HG03064 (cell line): Measurements from ENCODE around the gene BTBD6.

ENCODE experiments used
- ATAC-seq: cut with Tn5 transposase; IDR thresholded peaks from one replicate; pipeline ENCODE4 v1.9.1; 2021; ENCODE audit warnings: low read depth; ENCODE audit not compliant: unreplicated experiment

The BTBD6 gene

DNA sequence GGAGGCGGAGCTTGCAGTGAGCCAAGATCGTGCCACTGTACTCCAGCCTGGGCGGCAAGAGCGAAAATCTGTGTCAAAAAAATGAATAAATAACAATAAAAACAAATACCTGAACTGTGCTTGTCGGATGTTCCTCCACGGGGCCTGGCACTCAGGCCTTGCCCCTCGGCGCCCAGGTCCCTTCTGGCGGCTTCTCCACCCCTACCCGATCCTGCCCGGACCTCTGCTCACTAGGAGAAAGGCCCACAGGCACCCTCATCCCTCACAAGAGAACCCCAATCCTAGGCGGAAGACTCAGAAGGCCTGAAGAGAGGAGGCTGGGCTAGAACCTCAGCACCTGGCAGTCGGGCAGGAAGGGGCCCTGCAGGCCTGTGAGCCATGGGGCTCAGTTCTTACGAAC is 21.0 kb upstream of the BTBD6 start:
- ATAC-seq: no peak

DNA sequence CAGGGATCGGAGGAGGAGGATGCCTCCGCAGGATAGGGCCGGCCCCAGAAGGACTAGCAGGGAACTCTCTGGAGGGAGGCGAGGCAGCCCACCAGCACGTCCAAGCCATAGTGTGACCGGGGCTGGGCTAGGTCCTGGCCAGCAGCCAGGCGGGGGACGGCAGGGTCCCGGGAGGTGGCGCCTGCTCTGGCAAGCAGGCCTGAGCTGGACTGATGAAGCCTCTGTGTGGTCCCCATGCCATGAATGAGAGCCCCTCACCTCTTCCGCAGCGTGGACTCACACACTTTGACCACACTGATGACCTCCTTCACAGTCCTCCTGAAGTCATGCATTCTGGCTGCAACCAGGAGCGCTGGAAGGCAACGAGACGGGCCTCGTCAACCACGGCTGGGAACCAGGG is 19.8 kb upstream of the BTBD6 start:
- ATAC-seq: no peak

- no peak for ATAC-seq
Observed at GRCh38 chr14:105229099-105229655, 19.2 kb upstream of the BTBD6 start.

GRCh38 chr14:105240811-105241576 is 7.3 kb upstream of the BTBD6 start:
- ATAC-seq: no peak

DNA sequence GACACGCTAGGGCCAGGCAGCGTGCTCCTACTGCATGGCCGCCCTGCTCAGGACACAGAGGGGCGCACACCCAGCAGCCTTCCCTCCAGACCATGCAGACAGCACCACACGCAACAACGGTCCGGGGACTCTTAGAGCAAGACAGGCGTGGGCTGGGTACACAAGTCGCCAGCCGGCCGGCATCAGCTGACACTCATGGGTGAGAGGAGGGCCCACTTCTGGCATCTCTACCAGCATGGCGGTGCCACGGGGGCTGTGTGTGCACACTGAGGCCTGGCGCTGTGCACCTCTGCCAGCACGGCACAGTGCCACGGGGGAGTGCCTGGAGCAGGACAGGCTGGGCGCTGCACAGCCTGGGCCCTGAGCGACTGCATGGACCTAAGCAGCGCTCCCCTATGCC is 6.7 kb upstream of the BTBD6 start:
- no peak for ATAC-seq

DNA sequence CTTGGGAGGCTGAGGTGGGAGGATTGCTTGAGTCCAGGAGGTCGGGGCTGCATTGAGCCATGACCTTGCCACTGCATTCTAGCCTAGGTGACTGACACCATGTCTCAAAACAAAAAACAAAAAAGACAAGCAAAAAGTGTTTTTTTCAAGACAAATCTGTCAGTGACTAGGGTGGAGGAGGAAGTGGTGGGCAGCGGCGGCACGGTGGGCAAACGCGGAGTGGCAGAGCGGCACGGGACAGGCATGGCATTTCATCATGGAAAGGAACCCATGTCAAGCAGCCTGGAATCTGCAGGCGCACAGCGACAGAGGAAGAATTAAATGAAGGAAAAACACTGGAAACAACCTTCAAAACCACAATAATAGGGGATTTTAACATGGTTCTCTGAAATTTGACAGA is 4.0 kb upstream of the BTBD6 start:
- ATAC-seq: no peak

DNA sequence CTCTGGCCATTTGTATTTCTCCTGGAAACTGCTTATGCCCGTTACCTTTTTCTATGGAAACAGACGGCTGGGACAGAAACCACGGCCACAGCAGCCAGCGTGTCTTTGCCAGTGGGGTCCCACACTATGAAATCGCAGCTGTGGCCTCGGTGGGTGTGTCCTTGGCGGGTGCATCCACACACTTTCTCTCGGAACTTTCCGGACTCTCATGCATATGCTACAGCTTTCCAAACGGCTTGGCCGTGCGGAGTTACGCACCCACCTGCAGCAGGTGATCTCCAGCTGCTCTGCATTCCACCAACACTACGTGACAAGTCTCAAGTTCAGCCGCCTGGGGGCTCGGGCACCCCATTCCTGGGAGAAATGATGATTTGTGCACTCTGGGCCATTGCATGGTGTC is 1.3 kb upstream of the BTBD6 start:
- no peak for ATAC-seq

- no peak for ATAC-seq
Observed at GRCh38 chr14:105247715-105248367, 492 bp upstream of the BTBD6 start.

DNA sequence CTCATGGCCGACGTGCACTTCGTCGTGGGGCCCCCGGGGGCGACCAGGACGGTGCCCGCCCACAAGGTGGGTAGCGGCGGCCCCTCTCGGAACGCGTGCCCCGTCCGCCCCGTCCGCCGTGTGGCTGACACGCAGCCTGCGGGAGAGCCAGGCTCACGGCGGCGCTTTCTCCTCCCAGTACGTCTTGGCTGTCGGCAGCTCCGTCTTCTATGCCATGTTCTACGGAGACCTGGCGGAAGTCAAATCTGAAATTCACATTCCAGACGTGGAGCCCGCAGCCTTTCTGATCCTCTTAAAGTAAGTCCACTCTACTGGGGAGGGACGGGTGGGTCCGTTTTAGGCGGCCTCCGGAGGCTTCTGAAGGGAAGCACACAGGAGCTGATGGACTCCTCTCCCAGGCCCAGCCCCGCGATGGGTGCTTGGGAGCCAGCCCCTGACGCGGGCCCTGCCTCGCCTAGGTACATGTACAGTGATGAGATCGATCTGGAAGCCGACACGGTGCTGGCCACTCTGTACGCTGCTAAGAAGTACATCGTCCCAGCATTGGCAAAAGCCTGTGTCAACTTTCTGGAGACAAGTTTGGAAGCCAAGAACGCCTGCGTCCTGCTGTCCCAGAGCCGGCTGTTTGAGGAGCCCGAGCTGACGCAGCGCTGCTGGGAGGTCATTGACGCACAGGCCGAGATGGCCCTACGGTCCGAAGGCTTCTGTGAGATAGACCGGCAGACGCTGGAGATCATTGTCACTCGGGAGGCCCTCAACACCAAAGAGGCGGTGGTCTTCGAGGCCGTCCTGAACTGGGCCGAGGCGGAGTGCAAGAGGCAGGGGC is 1.1 kb downstream of the BTBD6 start:
- no peak for ATAC-seq

- ATAC-seq: no peak
Observed at GRCh38 chr14:105250008-105250366, 1.7 kb downstream of the BTBD6 start.

DNA sequence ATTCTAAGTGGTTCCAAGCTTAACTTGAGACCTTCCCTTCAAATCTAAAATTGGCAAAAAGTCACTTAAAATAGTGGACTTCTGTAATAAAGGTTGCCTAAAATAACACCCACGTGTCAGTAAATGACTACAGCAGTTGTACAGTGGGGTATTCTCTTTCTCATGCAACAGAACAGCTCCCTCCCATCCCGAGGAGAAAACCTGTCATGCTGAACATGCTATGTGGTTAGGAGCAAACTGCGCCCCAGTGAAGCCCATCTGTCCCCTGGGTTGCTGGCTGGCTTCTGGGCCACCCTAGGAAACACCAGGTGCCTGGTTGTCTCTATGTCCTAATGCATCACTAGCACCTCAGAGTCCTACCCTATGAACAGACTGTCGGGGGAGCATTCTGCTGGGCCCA is 2.7 kb downstream of the BTBD6 start:
- no peak for ATAC-seq

GRCh38 chr14:105251920-105252319 is 3.6 kb downstream of the BTBD6 start:
- ATAC-seq: no peak

- ATAC-seq: no peak
Observed at GRCh38 chr14:105252552-105253328, 4.4 kb downstream of the BTBD6 start.

DNA sequence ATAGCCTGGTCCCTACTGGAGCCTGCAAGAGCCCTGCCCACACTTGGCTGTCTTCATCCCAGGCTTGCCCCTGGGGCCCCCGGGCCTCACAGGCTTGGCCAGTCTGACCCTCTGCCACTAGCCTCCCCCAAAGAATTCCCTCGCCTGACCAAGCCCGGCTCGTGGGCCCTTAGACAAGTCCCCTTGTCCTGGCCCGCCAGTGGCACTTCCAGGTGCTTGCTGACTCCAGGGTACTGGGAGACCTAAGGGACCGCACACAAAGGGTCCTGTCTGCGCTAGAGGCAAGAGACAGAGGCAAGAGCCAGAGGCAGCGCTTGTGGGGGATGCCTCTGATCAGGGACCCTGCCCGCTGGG is 5.0 kb downstream of the BTBD6 start:
- no peak for ATAC-seq

GRCh38 chr14:105255021-105255507 is 6.7 kb downstream of the BTBD6 start:
- ATAC-seq: no peak

DNA sequence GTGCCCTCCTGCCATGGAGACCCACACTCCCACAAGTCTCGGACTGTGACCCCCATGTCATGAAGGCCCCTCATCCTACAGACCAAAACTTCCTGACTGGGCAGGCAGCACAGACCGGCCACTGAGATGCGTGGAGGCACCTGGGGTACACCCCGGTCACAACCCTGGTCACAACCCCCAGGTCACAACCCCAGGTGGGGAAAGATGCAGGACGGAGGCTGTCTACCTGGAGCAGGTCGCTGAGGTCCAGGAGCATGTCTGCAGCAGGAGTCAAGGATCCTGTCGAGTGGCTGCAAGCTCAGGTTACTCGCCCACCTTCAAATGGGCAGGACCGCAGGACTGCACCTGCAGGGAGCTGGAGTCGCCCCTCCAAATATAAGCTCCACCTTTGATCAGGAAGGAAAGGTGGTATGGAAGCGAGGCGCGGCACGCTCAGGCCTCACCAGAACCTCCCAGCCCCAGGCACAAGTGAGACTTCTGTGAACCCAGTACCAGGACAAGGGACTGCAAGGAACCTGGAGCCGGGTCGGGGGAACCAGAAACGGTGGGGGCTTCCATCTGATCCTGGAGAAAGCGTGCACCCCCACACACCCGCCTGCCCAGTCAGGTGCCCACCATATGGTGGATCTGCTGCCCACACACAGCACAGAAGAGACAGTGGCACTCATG is 8.1 kb downstream of the BTBD6 start:
- no peak for ATAC-seq

DNA sequence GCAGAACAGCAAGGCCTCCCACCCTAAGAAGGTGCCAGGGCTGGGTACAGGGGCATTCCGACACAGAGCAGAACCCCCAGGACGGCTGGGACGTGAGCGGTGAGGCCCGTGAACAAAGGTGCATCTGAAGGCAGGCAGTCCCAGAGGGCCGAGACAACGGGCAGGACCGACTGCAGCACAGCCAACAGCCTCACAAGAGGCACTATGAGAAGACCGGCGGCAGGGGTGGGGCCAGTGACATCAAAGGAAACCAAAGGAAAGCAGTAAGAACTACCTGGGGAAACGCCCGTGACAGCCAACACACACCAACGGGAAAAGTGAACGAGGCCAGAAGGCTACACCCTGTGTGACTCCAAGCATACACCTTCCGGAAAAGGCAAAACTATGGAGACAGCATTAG is 9.1 kb downstream of the BTBD6 start:
- no peak for ATAC-seq

GRCh38 chr14:105258846-105259245 is 10.5 kb downstream of the BTBD6 start:
- no peak for ATAC-seq

GRCh38 chr14:105260959-105261358 is 12.6 kb downstream of the BTBD6 start:
- no peak for ATAC-seq

DNA sequence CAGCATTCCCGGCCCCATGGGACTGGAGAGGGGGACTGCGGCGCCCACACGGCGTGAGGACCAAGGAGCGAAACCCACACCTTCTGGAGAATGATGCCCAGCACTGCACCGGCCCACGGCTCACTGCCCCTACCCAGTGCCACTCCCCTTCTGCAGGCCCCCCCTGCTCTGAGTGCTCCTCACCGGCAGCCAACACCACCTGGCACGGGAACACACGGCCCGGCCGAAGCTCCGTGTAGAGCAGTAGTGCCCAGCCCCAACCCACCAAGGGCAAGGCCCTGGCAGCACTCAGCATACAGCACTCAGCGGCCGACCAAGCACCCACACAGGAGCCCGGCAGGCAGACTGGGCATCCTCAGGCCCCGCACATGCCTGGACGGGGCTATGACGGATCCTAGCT is 13.4 kb downstream of the BTBD6 start:
- ATAC-seq: no peak
